ENCODE data around the gene KNDC1. TPM values are rescaled to one million over a fixed set of nuclear protein-coding genes. Genes with fewer than 3 reads are reported as not detected.

KNDC1 gene
- total RNA-seq, 2 experiments from 2014 or later, result not detected

DNA sequence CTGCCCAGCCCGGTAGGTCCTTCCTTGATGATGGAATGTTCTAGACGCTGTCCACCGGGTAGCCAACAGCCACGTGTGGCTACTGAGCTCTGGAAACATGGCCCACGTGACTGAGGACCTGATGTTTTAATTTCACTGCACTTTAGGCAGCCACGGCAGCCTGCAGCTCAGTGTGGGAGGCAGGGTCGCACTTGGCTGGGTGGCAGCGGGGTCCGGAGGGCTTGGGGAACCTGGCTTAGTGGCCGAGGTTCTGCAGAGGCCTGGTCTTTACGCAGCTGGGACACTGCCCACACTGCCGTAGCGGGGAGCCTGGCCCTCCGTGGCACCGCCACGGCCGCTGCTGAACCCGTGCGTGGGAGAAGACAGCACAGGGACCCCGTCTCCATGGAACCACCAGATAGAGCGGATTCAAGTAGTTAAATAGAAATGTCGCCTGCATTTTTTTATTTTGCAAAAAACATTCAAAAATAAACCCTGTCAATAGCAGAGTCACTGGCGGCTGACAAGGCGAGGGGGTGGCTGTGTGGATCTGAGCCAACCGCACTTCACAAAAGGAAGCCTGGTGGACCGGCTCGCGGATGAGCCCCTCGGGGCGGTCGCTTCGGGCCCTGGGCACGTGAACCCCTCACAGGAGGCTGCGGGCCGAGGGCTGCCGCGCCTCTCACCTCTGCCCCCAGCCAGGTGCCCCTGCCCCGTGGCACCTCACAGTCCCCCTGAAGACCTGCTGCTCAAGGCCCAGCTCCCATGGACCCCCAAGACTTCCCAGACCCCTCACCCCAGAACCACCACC is 44.4 kb downstream of the KNDC1 start:
- Mint-ChIP-seq H3K4me1 (no peaks in the 10 kb centered on the region), H3K9me3 (no peaks in the 10 kb centered on the region), H3K27ac (no peak overlapping the region), H3K36me3 (no peaks in the 10 kb centered on the region), H3K27me3 (no peaks in the 10 kb centered on the region), H3K4me3 (no peak overlapping the region)
- DNase-seq, result no peak

DNA sequence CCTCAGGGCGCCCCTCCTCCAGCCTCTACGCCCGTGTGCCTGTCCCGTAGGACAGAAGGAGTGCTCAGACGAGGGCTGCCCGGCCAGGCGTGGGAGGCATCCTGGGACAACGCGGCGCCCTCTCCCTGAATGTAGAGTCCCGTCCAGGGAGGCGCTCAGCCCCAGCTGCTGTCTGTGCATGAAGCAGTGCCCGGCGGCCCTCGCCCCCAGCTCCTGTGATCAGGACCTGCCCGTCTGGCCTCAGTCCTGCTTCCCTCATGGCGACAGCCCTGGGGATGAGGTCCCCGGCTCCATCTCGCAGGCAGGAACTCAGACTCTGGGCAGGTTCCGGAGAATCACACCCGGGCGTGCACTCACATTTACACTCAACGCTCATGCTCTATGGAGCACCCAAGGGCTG is 45.1 kb downstream of the KNDC1 start:
- DNase-seq, result no peak
- no peak overlapping the region for H3K27ac Mint-ChIP-seq
- H3K4me1 Mint-ChIP-seq, result no peaks in the 10 kb centered on the region
- H3K4me3 Mint-ChIP-seq, result no peak overlapping the region
- H3K27me3 Mint-ChIP-seq, result no peaks in the 10 kb centered on the region
- no peaks in the 10 kb centered on the region for H3K36me3 Mint-ChIP-seq
- H3K9me3 Mint-ChIP-seq, result no peaks in the 10 kb centered on the region

DNA sequence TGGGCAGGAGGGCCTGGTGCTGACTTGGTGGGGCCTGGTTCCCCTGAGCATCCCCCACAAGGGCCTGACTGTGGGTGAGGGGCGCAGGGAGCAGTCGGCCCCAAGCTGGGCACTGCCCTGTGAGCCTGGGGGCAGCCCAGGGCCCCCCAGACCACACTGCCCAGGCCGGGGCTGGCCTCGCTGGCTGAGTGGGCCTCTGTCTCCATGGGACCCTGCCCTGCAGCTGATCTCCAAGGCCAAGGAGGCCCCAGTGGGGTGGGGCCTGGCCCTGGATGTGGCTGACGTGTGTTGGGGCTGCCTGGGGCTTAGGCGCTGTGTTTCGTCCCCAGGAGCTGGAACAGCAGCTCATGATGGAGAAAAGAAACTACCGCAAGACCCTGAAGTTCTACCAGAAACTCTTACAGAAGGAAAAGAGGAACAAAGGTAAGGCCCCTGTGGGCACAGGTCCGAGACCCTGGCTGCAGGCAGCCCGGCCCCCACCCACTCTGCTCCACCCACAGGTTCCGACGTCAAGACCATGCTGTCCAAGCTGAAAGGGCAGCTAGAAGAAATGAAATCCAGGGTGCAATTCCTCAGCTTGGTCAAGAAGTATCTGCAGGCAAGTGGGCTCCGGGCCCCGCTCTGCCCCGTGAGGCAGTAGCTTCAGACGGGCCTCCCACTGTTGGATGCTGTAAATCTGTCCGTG is 46.5 kb downstream of the KNDC1 start:
- Mint-ChIP-seq H3K27me3 (no peaks in the 10 kb centered on the region), H3K27ac (no peak overlapping the region), H3K36me3 (no peaks in the 10 kb centered on the region), H3K9me3 (no peaks in the 10 kb centered on the region), H3K4me1 (no peaks in the 10 kb centered on the region), H3K4me3 (no peak overlapping the region)
- no peak for DNase-seq

DNA sequence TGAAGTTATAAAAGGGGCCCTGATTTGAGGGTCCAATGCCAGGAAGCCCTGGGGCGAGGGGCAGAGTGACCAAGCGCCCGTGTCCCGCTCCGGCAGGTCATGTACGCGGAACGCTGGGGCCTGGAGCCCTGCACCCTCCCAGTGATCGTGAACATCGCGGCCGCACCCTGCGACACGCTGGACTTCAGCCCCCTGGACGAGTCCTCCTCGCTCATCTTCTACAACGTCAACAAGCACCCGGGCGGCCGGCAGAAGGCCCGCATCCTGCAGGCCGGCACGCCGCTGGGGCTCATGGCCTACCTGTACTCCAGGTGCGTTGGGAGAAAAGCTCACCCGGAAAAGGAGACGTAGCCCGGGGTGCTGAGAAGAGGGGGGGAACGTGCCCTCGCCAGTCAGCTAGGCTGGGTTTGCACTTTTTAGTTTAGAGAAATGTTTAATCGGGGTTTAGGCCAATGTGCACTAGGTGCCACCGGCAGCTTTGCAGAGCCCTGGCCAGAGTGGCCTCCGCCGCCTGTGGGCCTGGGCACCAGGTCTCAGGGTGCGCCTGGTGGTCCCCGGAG is 47.1 kb downstream of the KNDC1 start:
- Mint-ChIP-seq H3K4me3 (no peak overlapping the region), H3K27me3 (no peaks in the 10 kb centered on the region), H3K36me3 (no peaks in the 10 kb centered on the region)

DNA sequence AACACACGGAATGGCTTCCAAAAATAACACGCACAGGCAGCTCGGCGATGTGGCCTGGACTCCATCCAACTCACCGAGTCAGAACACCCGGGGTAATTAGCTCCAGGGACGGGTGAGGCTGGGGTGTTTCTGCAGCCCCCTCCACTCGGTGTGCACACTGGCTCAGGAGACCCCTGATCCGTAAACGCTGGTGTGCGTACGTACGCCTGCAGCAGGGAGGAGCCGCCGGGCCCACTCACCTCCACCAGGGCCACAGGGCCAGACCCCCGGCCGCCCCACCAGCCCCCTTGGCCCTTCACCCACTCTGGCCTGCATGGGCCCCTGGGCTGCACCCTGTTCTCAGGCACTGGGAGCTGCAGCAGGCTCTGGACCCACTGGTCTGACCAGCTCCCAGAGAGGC is 47.6 kb downstream of the KNDC1 start:
- Mint-ChIP-seq H3K27ac (no peak overlapping the region), H3K9me3 (no peaks in the 10 kb centered on the region), H3K36me3 (no peaks in the 10 kb centered on the region), H3K4me1 (no peaks in the 10 kb centered on the region), H3K4me3 (no peak overlapping the region), H3K27me3 (no peaks in the 10 kb centered on the region)
- DNase-seq, result no peak

More for the DNA sequence above, 47.1 kb downstream of the KNDC1 start:
- DNase-seq, result no peak
- Mint-ChIP-seq H3K9me3 (no peaks in the 10 kb centered on the region), H3K4me1 (no peaks in the 10 kb centered on the region), H3K27ac (no peak overlapping the region)

DNA sequence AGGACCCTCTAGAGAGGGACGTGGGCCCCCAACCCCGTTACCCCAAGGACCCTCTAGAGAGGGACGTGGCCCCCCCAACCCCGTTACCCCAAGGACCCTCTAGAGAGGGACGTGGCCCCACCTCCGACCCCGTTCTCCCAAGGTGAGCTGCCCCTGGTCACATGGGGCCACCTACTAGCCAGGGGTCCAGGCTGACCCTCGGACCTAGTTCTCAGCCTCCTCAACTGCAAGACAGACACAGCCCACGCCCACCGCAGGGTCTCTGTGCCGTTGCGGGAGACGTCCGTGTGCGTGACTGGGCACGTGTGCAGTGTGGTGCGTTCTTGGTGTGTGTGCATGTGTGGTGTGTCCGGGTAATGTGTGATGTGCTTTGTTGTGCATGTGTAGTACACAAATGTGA is 48.4 kb downstream of the KNDC1 start:
- H3K27ac Mint-ChIP-seq, result no peak overlapping the region
- no peak for DNase-seq
- no peaks in the 10 kb centered on the region for H3K27me3 Mint-ChIP-seq
- H3K9me3 Mint-ChIP-seq, result no peaks in the 10 kb centered on the region
- H3K4me3 Mint-ChIP-seq, result no peak overlapping the region
- H3K4me1 Mint-ChIP-seq, result no peaks in the 10 kb centered on the region
- no peaks in the 10 kb centered on the region for H3K36me3 Mint-ChIP-seq

DNA sequence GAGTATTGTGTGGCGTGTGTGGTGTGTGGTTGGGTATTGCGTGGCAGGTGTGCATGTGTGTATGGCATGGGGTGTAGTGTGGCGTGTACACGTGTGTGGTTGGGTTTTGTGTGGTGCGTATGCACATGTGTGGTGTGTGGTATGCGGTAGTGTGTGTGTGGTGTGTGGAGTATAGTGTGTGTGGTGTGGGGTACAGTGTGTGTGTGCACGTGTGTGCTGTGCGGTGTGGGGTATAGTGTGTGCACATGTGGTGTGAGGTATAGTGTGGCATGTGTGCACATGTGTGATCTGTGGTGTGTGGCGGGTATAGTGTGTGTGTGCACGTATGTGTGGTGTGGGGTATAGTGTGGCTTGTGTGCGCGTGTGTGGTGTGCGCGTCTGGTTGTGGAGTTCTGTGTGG is 49.1 kb downstream of the KNDC1 start:
- DNase-seq, result no peak
- Mint-ChIP-seq H3K36me3 (no peaks in the 10 kb centered on the region), H3K9me3 (no peaks in the 10 kb centered on the region), H3K4me3 (no peak overlapping the region), H3K27me3 (no peaks in the 10 kb centered on the region), H3K4me1 (no peaks in the 10 kb centered on the region), H3K27ac (no peak overlapping the region)

DNA sequence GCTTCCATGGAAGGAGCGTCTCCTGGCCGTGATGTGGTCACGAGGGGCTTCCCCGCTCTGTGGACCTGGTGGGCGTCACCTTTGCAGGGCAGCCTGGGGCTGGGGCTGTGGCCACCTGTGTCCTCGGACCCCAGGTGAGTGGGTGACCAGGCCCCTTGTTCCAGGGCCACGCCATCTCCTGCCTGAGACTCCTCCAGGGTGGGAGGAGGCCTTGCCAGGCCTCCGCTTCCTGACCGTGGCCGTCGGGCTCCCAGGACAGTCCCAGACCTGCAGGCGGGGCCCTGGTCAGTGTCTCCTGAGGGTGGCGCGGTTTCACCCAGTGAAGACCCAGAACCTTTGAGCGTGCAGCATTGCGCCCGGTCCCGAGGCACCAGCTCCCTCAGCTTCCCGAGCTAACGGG is 49.6 kb downstream of the KNDC1 start:
- Mint-ChIP-seq H3K36me3 (no peaks in the 10 kb centered on the region), H3K27ac (no peak overlapping the region), H3K27me3 (no peaks in the 10 kb centered on the region), H3K4me1 (no peaks in the 10 kb centered on the region), H3K9me3 (no peaks in the 10 kb centered on the region), H3K4me3 (no peak overlapping the region)
- no peak for DNase-seq

DNA sequence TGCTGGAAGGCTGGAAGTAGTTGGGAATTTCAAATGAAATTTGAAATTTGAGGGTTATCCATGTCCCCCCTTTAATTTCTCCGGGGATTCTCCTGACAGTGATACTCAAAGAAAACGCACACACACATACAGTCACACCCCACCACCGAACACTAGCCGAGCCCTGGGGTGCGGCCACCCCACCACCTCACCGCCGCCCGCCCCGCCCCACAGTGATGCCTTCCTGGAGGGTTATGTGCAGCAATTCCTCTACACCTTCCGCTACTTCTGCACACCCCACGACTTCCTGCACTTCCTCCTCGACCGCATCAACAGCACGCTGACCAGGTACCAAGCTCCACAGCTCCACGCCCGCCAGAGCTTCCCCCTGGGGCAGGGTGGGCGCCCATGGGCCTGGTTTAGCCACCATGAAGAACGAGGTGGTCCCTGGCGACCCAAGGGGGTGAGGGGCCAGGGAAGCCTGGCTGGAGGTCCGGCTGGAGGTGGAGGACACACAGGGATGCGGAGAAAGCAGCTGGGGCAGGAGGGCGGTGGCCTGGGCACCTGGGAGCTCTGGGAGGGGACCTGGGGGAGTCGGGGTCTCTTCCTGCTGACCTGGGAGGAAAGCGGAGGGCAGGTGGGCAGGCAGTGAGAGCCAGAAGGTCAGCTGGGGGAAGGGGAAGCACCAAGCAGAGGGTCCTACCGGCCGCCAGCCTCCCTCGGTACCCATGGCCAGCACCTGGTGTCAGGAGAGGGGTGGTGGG is 50.5 kb downstream of the KNDC1 start:
- Mint-ChIP-seq H3K9me3 (no peaks in the 10 kb centered on the region), H3K27ac (no peak overlapping the region), H3K4me3 (no peak overlapping the region), H3K36me3 (no peaks in the 10 kb centered on the region), H3K4me1 (no peaks in the 10 kb centered on the region), H3K27me3 (no peaks in the 10 kb centered on the region)
- no peak for DNase-seq

DNA sequence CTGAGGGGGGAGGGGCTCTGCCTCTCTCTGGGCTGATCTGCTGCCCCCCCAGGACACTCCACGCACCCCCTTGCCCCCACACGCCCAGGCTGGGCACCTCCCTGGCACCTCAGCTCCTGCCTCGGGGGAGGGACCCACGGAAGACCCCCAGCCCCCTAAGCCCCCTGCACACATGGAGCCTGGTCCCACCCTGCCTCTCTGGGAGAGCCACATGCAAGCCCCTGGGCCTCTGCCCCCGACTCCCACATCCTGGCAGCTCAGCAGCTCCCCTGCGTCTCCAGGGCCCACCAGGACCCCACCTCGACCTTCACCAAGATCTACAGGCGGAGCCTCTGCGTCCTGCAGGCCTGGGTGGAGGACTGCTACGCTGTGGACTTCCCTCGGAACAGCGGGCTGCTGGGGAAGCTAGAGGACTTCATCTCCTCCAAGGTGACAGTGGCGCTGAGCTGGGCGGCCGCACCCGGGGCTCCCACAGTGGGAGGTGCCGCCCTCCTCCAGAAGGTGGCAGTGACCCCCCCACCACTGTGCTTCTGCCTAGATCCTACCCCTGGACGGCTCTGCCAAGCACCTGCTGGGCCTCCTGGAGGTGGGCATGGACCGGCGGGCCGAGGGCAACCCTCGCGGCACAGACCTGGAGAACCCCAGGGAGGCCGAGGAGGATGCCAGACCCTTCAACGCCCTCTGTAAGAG is 51.3 kb downstream of the KNDC1 start:
- no peaks in the 10 kb centered on the region for H3K36me3 Mint-ChIP-seq
- no peak for DNase-seq
- no peak overlapping the region for H3K4me3 Mint-ChIP-seq
- H3K27me3 Mint-ChIP-seq, result peaks cover 4% of the 10 kb centered on the region
- no peak overlapping the region for H3K27ac Mint-ChIP-seq
- no peaks in the 10 kb centered on the region for H3K4me1 Mint-ChIP-seq
- no peaks in the 10 kb centered on the region for H3K9me3 Mint-ChIP-seq

DNA sequence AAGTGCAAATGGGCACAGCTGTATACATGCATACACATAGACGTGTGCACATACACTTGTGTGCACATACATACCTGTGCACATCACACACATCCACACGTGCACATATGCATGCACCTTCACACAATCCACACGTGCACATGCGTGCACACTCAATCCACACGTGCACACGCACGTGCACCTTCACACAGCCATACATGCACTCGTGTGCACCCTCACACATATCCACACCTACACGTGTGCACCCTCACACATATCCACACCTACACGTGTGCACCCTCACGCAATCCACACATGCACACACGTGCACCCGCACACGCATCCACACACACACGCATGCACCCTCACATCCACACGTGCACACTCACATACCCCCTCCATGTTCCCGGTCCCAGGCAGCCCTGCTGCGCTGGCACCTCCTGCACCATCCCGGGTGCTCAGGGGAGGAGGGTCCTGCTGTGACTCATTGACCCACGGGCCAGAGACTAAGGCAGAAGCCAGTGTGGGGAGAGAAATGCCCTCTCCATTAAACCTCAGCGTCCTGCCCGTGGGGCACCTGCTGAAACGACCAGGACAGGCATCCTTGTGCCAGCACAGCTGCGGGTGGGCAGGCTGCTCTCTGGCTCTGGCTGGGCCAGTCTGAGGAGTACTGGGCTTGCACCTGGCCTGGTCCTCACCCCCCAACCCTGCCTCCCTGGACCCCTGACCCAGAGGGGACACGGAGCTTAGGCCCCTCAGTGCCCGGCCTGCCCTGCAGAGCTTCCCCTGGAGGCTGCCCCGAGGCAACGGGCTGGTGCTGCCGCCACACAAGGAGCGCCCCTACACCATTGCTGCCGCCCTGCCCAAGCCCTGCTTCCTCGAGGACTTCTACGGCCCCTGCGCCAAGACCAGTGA is 52.2 kb downstream of the KNDC1 start:
- no peaks in the 10 kb centered on the region for H3K36me3 Mint-ChIP-seq
- no peak for DNase-seq
- no peak overlapping the region for H3K4me3 Mint-ChIP-seq
- no peaks in the 10 kb centered on the region for H3K9me3 Mint-ChIP-seq
- H3K27me3 Mint-ChIP-seq, result peaks cover 4% of the 10 kb centered on the region
- no peak overlapping the region for H3K27ac Mint-ChIP-seq
- H3K4me1 Mint-ChIP-seq, result no peaks in the 10 kb centered on the region

DNA sequence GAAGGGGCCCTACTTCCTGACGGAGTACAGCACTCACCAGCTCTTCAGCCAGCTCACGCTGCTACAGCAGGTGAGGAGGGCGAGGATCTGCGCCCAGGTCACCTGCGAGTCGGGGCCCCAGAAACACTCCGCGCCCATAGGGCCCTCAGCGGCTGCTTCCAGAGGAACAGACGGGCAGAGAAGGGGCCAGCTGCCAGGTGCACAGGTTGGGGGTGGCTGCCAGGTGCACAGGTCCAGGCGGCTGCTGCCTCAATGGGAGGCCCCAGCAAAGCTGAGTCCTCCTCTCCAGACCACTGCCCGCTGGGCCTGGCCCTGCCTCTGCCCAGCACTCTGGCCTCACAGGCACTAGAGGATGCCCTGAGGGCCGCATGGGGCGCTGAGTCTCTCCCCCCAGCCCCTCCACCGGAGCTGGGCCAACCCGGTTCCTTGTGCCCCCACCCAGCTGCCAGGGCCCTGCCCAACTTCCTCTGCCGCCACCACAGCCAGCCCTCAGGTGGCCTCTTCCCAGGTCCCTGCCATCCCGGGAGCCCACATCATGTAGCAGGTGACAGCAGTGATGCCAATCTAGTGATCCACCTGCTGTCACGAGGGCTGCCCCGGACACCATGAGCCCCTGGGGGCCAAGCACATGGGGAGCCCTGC is 53.0 kb downstream of the KNDC1 start:
- Mint-ChIP-seq H3K36me3 (no peaks in the 10 kb centered on the region), H3K27me3 (peaks cover 8% of the 10 kb centered on the region), H3K4me1 (no peaks in the 10 kb centered on the region), H3K9me3 (no peaks in the 10 kb centered on the region), H3K4me3 (no peak overlapping the region), H3K27ac (no peak overlapping the region)
- no peak for DNase-seq

DNA sequence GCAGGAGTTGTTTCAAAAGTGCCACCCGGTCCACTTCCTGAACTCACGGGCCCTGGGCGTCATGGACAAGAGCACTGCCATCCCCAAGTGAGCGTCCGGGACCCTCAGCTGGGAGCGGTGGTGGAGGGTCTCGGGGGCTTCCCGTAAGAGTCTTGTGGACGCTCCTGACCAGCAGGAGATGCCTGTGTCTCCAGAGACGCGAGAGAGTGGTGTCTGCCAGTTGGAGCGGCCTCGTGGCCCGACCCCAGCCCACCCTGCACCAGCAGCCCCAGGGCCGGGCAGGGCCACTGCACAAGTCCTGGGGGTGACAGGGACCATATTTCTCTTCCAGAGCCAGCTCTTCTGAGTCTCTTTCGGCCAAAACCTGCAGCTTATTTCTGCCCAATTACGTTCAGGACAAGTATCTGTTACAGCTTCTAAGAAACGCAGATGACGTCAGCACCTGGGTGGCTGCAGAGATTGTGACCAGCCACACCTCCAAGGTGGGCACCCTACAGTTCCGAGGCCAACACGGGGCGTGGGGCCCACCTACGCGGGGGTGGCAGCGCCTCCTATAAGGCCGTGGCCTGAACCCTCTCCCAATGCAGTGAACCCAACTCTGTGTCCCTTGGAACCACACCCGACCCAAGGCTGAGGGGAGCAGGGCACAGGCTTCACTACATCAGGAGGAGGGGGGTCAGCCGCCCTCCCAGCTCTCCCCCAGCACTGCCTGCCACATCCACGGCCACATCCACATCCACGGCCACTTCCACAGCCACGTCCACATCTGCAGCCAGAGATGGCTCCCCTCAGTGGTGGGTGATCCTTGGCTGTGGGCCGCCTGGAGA is 53.8 kb downstream of the KNDC1 start:
- H3K36me3 Mint-ChIP-seq, result no peaks in the 10 kb centered on the region
- DNase-seq, result no peak
- H3K27me3 Mint-ChIP-seq, result peaks cover 8% of the 10 kb centered on the region
- no peak overlapping the region for H3K4me3 Mint-ChIP-seq
- H3K9me3 Mint-ChIP-seq, result no peaks in the 10 kb centered on the region
- H3K27ac Mint-ChIP-seq, result no peak overlapping the region
- no peaks in the 10 kb centered on the region for H3K4me1 Mint-ChIP-seq
